Measurements from ENCODE around the gene TBKBP1. TPM values are rescaled to one million over a fixed set of nuclear protein-coding genes. Genes with fewer than 3 reads are reported as not detected.
A peak's percentile ranks its signal among the peaks of the same experiment; 100 is the strongest.

TBKBP1 gene
- total and polyA plus RNA-seq, 9 of the 15 experiments (the other 6 are each of a cell fraction or from before 2014, with no cell fraction given) = 0.03 to 15.6 (median 6.8) TPM

DNA sequence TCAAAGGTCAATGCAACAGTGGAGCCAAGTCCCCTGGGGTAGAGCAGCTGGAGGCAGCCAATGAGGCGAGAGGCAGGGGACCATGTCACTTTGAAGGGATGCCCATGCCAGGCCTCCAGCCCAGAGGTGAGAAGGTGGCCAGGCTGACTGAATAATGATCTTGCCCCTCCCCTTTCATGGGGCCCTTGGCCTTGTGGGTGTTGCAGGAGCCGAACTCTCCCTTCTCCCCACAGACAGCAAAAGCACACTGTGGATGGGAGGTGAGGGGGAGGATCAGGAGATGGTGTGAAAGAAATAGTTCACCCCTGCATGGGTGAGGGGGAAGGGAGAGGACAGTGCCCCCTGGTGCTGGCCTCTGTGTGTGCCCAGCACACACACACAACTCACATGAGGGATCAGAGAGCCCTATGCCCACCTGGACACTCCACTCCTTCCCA is 23.3 kb downstream of the TBKBP1 start (continued):
- TF ChIP-seq, protein P1, sequence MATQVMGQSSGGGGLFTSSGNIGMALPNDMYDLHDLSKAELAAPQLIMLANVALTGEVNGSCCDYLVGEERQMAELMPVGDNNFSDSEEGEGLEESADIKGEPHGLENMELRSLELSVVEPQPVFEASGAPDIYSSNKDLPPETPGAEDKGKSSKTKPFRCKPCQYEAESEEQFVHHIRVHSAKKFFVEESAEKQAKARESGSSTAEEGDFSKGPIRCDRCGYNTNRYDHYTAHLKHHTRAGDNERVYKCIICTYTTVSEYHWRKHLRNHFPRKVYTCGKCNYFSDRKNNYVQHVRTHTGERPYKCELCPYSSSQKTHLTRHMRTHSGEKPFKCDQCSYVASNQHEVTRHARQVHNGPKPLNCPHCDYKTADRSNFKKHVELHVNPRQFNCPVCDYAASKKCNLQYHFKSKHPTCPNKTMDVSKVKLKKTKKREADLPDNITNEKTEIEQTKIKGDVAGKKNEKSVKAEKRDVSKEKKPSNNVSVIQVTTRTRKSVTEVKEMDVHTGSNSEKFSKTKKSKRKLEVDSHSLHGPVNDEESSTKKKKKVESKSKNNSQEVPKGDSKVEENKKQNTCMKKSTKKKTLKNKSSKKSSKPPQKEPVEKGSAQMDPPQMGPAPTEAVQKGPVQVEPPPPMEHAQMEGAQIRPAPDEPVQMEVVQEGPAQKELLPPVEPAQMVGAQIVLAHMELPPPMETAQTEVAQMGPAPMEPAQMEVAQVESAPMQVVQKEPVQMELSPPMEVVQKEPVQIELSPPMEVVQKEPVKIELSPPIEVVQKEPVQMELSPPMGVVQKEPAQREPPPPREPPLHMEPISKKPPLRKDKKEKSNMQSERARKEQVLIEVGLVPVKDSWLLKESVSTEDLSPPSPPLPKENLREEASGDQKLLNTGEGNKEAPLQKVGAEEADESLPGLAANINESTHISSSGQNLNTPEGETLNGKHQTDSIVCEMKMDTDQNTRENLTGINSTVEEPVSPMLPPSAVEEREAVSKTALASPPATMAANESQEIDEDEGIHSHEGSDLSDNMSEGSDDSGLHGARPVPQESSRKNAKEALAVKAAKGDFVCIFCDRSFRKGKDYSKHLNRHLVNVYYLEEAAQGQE (IDR thresholded peaks at IDR 0.05; ENCODE audit: borderline replicate concordance) = 0 out of 2 replicates have a peak, but pooled peaks have one; percentile 19
- TF ChIP-seq, protein P1 (CRISPR knock-in tag; IDR thresholded peaks at IDR 0.05; ENCODE audit: low read depth) = no peak
- TF ChIP-seq RAD21 (CRISPR knock-in tag; conservative IDR thresholded peaks at IDR 0.05 in 1 of 2, IDR thresholded peaks at IDR 0.05 in 1 of 2) = peak in 1 of 2 experiments; percentile 42; a peak in 2 of 4 replicates
- TF ChIP-seq ZC3H8 (IDR thresholded peaks at IDR 0.05) = no peak
- TF ChIP-seq, protein P2, sequence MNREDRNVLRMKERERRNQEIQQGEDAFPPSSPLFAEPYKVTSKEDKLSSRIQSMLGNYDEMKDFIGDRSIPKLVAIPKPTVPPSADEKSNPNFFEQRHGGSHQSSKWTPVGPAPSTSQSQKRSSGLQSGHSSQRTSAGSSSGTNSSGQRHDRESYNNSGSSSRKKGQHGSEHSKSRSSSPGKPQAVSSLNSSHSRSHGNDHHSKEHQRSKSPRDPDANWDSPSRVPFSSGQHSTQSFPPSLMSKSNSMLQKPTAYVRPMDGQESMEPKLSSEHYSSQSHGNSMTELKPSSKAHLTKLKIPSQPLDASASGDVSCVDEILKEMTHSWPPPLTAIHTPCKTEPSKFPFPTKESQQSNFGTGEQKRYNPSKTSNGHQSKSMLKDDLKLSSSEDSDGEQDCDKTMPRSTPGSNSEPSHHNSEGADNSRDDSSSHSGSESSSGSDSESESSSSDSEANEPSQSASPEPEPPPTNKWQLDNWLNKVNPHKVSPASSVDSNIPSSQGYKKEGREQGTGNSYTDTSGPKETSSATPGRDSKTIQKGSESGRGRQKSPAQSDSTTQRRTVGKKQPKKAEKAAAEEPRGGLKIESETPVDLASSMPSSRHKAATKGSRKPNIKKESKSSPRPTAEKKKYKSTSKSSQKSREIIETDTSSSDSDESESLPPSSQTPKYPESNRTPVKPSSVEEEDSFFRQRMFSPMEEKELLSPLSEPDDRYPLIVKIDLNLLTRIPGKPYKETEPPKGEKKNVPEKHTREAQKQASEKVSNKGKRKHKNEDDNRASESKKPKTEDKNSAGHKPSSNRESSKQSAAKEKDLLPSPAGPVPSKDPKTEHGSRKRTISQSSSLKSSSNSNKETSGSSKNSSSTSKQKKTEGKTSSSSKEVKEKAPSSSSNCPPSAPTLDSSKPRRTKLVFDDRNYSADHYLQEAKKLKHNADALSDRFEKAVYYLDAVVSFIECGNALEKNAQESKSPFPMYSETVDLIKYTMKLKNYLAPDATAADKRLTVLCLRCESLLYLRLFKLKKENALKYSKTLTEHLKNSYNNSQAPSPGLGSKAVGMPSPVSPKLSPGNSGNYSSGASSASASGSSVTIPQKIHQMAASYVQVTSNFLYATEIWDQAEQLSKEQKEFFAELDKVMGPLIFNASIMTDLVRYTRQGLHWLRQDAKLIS (CRISPR knock-in tag; IDR thresholded peaks at IDR 0.05) = no peak
- TF ChIP-seq KLF16 (IDR thresholded peaks at IDR 0.05) = no peak
- TF ChIP-seq, protein P3, sequence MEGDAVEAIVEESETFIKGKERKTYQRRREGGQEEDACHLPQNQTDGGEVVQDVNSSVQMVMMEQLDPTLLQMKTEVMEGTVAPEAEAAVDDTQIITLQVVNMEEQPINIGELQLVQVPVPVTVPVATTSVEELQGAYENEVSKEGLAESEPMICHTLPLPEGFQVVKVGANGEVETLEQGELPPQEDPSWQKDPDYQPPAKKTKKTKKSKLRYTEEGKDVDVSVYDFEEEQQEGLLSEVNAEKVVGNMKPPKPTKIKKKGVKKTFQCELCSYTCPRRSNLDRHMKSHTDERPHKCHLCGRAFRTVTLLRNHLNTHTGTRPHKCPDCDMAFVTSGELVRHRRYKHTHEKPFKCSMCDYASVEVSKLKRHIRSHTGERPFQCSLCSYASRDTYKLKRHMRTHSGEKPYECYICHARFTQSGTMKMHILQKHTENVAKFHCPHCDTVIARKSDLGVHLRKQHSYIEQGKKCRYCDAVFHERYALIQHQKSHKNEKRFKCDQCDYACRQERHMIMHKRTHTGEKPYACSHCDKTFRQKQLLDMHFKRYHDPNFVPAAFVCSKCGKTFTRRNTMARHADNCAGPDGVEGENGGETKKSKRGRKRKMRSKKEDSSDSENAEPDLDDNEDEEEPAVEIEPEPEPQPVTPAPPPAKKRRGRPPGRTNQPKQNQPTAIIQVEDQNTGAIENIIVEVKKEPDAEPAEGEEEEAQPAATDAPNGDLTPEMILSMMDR (IDR thresholded peaks at IDR 0.05 in 2 of 3, conservative IDR thresholded peaks at IDR 0.05 in 1 of 3; ENCODE audit: insufficient read depth in 2 of 3, low read depth in 1 of 3, low read length in 3 of 3) = peak; percentile 27 to 42 (median 40); a peak in 4 of 6 replicates
- TF ChIP-seq, protein P4, sequence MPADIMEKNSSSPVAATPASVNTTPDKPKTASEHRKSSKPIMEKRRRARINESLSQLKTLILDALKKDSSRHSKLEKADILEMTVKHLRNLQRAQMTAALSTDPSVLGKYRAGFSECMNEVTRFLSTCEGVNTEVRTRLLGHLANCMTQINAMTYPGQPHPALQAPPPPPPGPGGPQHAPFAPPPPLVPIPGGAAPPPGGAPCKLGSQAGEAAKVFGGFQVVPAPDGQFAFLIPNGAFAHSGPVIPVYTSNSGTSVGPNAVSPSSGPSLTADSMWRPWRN (IDR thresholded peaks at IDR 0.05; ENCODE audit: low read depth) = no peak
- TF ChIP-seq TBP (optimal IDR thresholded peaks at IDR 0.05; ENCODE audit: low read depth, low read length) = no peak
